HCT116 (cell line): Measurements from ENCODE around the gene LMCD1. TPM values are rescaled to one million over a fixed set of nuclear protein-coding genes. Genes with fewer than 3 reads are reported as not detected.

Experiments used
- ATAC-seq: fragments of 200-7000 bp; cut with Tn5 transposase; 2 replicates; pipeline ENCODE4 v1.9.1; 2020; ENCODE audit warnings: mild to moderate bottlenecking, moderate library complexity
- BruUV-seq: library from RNA; stranded (reverse); fragments of 400-500 nt; replicated peaks from 2 replicates; lab custom pipeline; 2021; lab: Mats Ljungman, UMichigan
- CTCF ChIA-PET: fragments of 300-600 bp; sonication (Branson Sonifier 250); formaldehyde crosslinking; loops from one replicate; lab custom pipeline; 2021; ENCODE audit warnings: antibody characterized with exemption; lab: Charles Lee
- POLR2A ChIA-PET: fragments of 300-600, 350-600 bp; sonication (Branson Sonifier 250); formaldehyde crosslinking; loops from one replicate; lab custom pipeline; 2021; ENCODE audit warnings: antibody characterized with exemption; lab: Charles Lee
- RAD21 ChIA-PET, 2 experiments: fragments of 300-600 bp; sonication (Branson Sonifier 250); formaldehyde crosslinking; loops; one replicate each; lab custom pipeline; 2023; ENCODE audit warnings: low total read pairs in 2 of 2; ENCODE audit not compliant: uncharacterized antibody in 2 of 2, unreplicated experiment in 2 of 2, low non-redundant PET in 1 of 2; lab: Charles Lee
- DNase-seq: peaks from one replicate; pipeline ENCODE4 v3.0.0-alpha.2; 2010; ENCODE audit warnings: low read depth, low spot score
- H2AFZ ChIP-seq: fragments of 200-600 bp; shearing (Covaris generic), sonication (generic); 2 replicates; pipeline ENCODE4 v1.6.1; 2017; ENCODE audit warnings: low read depth, mixed run types, mixed read lengths, antibody characterized with exemption, low read length; ENCODE audit not compliant: poor library complexity, severe bottlenecking
- H3K27ac ChIP-seq: 2 replicates; pipeline ENCODE4 v1.5.1; 2012; ENCODE audit warnings: low read depth, low read length
- H3K27me3 ChIP-seq: fragments of 200-600 bp; sonication (generic); 2 replicates; pipeline ENCODE4 v1.6.1; 2016; ENCODE audit warnings: mixed run types, low read length, mixed read lengths; ENCODE audit not compliant: insufficient read depth
- H3K36me3 ChIP-seq, 2 experiments: fragments of 200-500 bp in 1 of 2; fragments of 200-600 bp in 1 of 2; sonication (Bioruptor generic) in 1 of 2; sonication (generic) in 1 of 2; 2 replicates each; pipeline versions ENCODE4 v1.5.1 to v1.6.1; 2014 to 2016; ENCODE audit warnings: low read length in 2 of 2, inconsistent platforms in 1 of 2, mixed read lengths in 1 of 2, mixed run types in 1 of 2; ENCODE audit not compliant: insufficient read depth in 2 of 2, control insufficient read depth in 1 of 2
- H3K4me1 ChIP-seq, 2 experiments: fragments of 200-600 bp in 1 of 2; sonication (generic) in 1 of 2; 2 replicates each; pipeline versions ENCODE4 v1.5.1 to v1.6.1; 2012 to 2017; ENCODE audit warnings: low read length in 2 of 2, inconsistent platforms in 1 of 2, mild to moderate bottlenecking in 1 of 2, mixed read lengths in 1 of 2, mixed run types in 1 of 2, moderate library complexity in 1 of 2; ENCODE audit not compliant: insufficient read depth in 2 of 2, control insufficient read depth in 1 of 2
- H3K4me2 ChIP-seq: fragments of 200-600 bp; sonication (generic); 2 replicates; pipeline ENCODE4 v1.6.1; 2017; ENCODE audit warnings: mixed run types, low read length, mixed read lengths
- H3K4me3 ChIP-seq, 2 experiments: fragments of 200-600 bp in 1 of 2; sonication (generic) in 1 of 2; replicated peaks in 1 of 2; 2 replicates each; pipeline ENCODE4 v1.5.1; 2011 to 2016; ENCODE audit warnings: low read length in 2 of 2, control low read depth in 1 of 2, low read depth in 1 of 2, mild to moderate bottlenecking in 1 of 2, mixed read lengths in 1 of 2, mixed run types in 1 of 2
- H3K79me2 ChIP-seq: fragments of 200-600 bp; sonication (generic); 2 replicates; pipeline ENCODE4 v1.6.1; 2017; ENCODE audit warnings: mild to moderate bottlenecking, mixed run types, low read length, moderate library complexity, mixed read lengths; ENCODE audit not compliant: insufficient read depth
- H3K9ac ChIP-seq: fragments of 200-600 bp; sonication (generic); 2 replicates; pipeline ENCODE4 v1.6.1; 2016; ENCODE audit warnings: low read length, mixed read lengths
- H3K9me2 ChIP-seq: fragments of 200-600 bp; sonication (generic), shearing (Covaris generic); 2 replicates; pipeline ENCODE4 v1.6.1; 2017; ENCODE audit warnings: mixed run types, mild to moderate bottlenecking, moderate library complexity; ENCODE audit not compliant: insufficient read depth
- H3K9me3 ChIP-seq, 2 experiments: fragments of 200-500 bp in 1 of 2; fragments of 200-600 bp in 1 of 2; sonication (Bioruptor generic) in 1 of 2; sonication (generic) in 1 of 2; 2 replicates each; pipeline ENCODE4 v1.6.1; 2014 to 2017; ENCODE audit warnings: low read length in 2 of 2, mixed read lengths in 2 of 2, inconsistent platforms in 1 of 2, low read depth in 1 of 2, mild to moderate bottlenecking in 1 of 2, mixed run types in 1 of 2, moderate library complexity in 1 of 2; ENCODE audit not compliant: control insufficient read depth in 1 of 2, insufficient read depth in 1 of 2
- H4K20me1 ChIP-seq: fragments of 200-600 bp; sonication (generic), shearing (Covaris generic); 2 replicates; pipeline ENCODE4 v1.6.1; 2017; ENCODE audit warnings: mixed run types, mild to moderate bottlenecking, moderate library complexity; ENCODE audit not compliant: insufficient read depth
- CEBPB ChIP-seq: IDR thresholded peaks from 2 replicates; pipeline ENCODE4 v1.6.1; 2012; ENCODE audit warnings: low read depth
- EGR1 ChIP-seq: IDR thresholded peaks from 2 replicates; pipeline ENCODE4 v1.6.1; 2012; ENCODE audit warnings: low read depth
- ELF1 ChIP-seq: IDR thresholded peaks from 2 replicates; pipeline ENCODE4 v1.6.1; 2012; ENCODE audit warnings: low read depth, borderline replicate concordance
- EZH2phosphoT487 ChIP-seq: fragments of 200-600 bp; IDR thresholded peaks from 2 replicates; pipeline ENCODE4 v1.6.1; 2018; ENCODE audit warnings: antibody characterized with exemption, borderline replicate concordance
- FOSL1 ChIP-seq: IDR thresholded peaks from 2 replicates; pipeline ENCODE4 v1.6.1; 2012; ENCODE audit warnings: low read depth
- JUND ChIP-seq: IDR thresholded peaks from 2 replicates; pipeline ENCODE4 v1.6.1; 2012
- POLR2AphosphoS5 ChIP-seq: IDR thresholded peaks from 2 replicates; pipeline ENCODE4 v1.6.1; 2011; ENCODE audit warnings: mild to moderate bottlenecking, low read depth, low read length, moderate library complexity
- SIN3A ChIP-seq: IDR thresholded peaks from 2 replicates; pipeline ENCODE4 v1.6.1; 2012; ENCODE audit warnings: low read depth
- SP1 ChIP-seq: IDR thresholded peaks from 2 replicates; pipeline ENCODE4 v1.6.1; 2012; ENCODE audit warnings: low read depth
- SRF ChIP-seq: IDR thresholded peaks from 2 replicates; pipeline ENCODE4 v1.6.1; 2012; ENCODE audit warnings: low read depth
- TCF7L2 ChIP-seq: IDR thresholded peaks from 2 replicates; pipeline ENCODE4 v1.7.0; 2011; ENCODE audit warnings: borderline replicate concordance, inconsistent platforms; ENCODE audit not compliant: insufficient read depth, insufficient read length; ENCODE audit errors: extremely low read depth
- ZFX ChIP-seq: fragments of 450-650 bp; IDR thresholded peaks from 2 replicates; pipeline ENCODE4 v1.6.1; 2017
- intact Hi-C: fragments of 100-400 bp; cut with micrococcal nuclease; formaldehyde crosslinking; loops from 2 replicates; pipeline ENCODE4 v1.10.0; 2022
- total RNA-seq: library from RNA; stranded (reverse); gene quantifications from one replicate; pipeline ENCODE4 v1.2.1, GENCODE V29; 2021; ENCODE audit not compliant: unreplicated experiment
- TF ChIP-seq, protein P1 (sequence below): IDR thresholded peaks from 2 replicates; pipeline ENCODE4 v1.6.1; 2012; ENCODE audit warnings: low read depth
- TF ChIP-seq, protein P2 (sequence below): IDR thresholded peaks from 2 replicates; pipeline ENCODE4 v1.6.1; 2011; ENCODE audit warnings: mild to moderate bottlenecking, low read length, moderate library complexity; ENCODE audit not compliant: insufficient replicate concordance; ENCODE audit errors: extremely low read depth
- TF ChIP-seq, protein P3 (sequence below), 3 experiments: fragments of 200-600 bp in 1 of 3; sonication (generic) in 1 of 3; IDR thresholded peaks in 2 of 3; conservative IDR thresholded peaks in 1 of 3; 2 replicates each; pipeline ENCODE4 v1.5.1; 2012 to 2017; ENCODE audit warnings: low read depth in 2 of 3, low read length in 2 of 3, antibody characterized with exemption in 1 of 3, borderline replicate concordance in 1 of 3, control low read depth in 1 of 3, mild to moderate bottlenecking in 1 of 3, mixed read lengths in 1 of 3, mixed run types in 1 of 3, moderate library complexity in 1 of 3; ENCODE audit not compliant: insufficient read depth in 1 of 3

Gene LMCD1
- total RNA-seq, 1 experiment from 2014 or later = 4.6 TPM

DNA sequence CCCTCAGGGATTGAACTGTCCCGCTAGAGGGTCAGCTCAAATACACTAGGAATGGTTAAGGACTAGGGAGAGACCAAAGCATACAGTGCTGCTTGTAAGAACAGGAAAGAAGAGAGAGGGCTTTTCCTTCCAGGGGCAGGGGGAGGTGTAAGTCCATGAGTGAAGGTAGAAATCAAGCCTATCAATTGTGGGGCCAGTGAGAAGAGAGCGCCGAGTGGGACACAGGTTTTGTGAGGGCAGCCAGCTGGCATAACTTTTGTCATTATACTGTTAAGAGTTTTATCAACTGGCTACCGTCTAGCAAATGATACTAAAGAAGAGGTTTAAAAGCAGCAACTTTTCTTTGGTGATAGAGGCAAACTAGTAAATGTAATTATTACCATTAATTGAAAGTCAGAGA lies 45.0 kb downstream of the LMCD1 start (continued):
- TF ChIP-seq, protein P1, sequence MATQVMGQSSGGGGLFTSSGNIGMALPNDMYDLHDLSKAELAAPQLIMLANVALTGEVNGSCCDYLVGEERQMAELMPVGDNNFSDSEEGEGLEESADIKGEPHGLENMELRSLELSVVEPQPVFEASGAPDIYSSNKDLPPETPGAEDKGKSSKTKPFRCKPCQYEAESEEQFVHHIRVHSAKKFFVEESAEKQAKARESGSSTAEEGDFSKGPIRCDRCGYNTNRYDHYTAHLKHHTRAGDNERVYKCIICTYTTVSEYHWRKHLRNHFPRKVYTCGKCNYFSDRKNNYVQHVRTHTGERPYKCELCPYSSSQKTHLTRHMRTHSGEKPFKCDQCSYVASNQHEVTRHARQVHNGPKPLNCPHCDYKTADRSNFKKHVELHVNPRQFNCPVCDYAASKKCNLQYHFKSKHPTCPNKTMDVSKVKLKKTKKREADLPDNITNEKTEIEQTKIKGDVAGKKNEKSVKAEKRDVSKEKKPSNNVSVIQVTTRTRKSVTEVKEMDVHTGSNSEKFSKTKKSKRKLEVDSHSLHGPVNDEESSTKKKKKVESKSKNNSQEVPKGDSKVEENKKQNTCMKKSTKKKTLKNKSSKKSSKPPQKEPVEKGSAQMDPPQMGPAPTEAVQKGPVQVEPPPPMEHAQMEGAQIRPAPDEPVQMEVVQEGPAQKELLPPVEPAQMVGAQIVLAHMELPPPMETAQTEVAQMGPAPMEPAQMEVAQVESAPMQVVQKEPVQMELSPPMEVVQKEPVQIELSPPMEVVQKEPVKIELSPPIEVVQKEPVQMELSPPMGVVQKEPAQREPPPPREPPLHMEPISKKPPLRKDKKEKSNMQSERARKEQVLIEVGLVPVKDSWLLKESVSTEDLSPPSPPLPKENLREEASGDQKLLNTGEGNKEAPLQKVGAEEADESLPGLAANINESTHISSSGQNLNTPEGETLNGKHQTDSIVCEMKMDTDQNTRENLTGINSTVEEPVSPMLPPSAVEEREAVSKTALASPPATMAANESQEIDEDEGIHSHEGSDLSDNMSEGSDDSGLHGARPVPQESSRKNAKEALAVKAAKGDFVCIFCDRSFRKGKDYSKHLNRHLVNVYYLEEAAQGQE = no peak
- TF ChIP-seq EZH2phosphoT487 = no peak
- no peak for TF ChIP-seq EGR1

DNA sequence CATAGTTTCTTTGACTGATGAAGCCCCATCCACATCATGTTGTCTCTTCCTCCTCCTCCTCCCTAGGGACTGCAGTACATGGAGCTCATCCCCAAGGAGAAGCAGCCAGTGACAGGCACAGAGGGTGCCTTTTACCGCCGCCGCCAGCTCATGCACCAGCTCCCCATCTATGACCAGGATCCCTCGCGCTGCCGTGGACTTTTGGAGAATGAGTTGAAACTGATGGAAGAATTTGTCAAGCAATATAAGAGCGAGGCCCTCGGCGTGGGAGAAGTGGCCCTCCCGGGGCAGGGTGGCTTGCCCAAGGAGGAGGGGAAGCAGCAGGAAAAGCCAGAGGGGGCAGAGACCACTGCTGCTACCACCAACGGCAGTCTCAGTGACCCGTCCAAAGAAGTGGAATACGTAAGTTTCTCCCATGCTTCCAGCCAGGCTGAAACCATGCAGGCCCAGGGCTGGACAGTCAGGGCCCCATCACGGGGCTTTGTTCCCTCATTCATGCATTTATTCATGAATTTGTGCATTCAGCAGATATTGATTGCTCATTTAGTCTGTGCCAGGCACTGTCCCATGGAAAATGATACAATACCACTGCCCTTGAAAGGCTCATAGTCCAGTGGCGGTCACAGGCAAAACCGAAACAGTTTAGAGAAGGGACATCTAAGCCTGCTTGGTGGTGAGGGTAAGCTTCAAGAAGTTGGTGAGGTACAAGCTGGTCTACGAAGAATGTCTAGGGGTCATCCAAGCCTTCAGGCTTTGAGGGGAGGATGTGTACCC lies 47.1 kb downstream of the LMCD1 start:
- no peak overlapping the region for H3K9ac ChIP-seq
- H3K4me1 ChIP-seq = no peaks in the 10 kb centered on the region
- RAD21 ChIA-PET = no interaction called here
- ATAC-seq (no peak), DNase-seq (no peak)
- no peaks in the 10 kb centered on the region for H4K20me1 ChIP-seq
- H3K79me2 ChIP-seq = no peaks in the 10 kb centered on the region
- no peak overlapping the region for H3K27ac ChIP-seq
- H3K4me3 ChIP-seq = no peak overlapping the region
- no peaks in the 10 kb centered on the region for H3K9me3 ChIP-seq
- no peaks in the 10 kb centered on the region for H3K36me3 ChIP-seq
- intact Hi-C loops = no loop called here
- BruUV-seq = no TSS peak
- CTCF ChIA-PET = no interaction called here
- no peak overlapping the region for H3K4me2 ChIP-seq
- H2AFZ ChIP-seq = no peak overlapping the region
- H3K27me3 ChIP-seq = no peaks in the 10 kb centered on the region
- H3K9me2 ChIP-seq = no peaks in the 10 kb centered on the region
- POLR2A ChIA-PET = interaction anchor here (0.9 kb wide), 1 partner anchor 10 kb away, joined by 3 read pairs; no protein-coding TSS in a partner anchor
- TF ChIP-seq SRF = no peak
- no peak for TF ChIP-seq CEBPB
- TF ChIP-seq, protein P2, sequence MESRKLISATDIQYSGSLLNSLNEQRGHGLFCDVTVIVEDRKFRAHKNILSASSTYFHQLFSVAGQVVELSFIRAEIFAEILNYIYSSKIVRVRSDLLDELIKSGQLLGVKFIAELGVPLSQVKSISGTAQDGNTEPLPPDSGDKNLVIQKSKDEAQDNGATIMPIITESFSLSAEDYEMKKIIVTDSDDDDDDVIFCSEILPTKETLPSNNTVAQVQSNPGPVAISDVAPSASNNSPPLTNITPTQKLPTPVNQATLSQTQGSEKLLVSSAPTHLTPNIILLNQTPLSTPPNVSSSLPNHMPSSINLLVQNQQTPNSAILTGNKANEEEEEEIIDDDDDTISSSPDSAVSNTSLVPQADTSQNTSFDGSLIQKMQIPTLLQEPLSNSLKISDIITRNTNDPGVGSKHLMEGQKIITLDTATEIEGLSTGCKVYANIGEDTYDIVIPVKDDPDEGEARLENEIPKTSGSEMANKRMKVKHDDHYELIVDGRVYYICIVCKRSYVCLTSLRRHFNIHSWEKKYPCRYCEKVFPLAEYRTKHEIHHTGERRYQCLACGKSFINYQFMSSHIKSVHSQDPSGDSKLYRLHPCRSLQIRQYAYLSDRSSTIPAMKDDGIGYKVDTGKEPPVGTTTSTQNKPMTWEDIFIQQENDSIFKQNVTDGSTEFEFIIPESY = no peak
- no peak for TF ChIP-seq FOSL1
- no peak for TF ChIP-seq EZH2phosphoT487
- no peak for TF ChIP-seq TCF7L2
- TF ChIP-seq, protein P3, sequence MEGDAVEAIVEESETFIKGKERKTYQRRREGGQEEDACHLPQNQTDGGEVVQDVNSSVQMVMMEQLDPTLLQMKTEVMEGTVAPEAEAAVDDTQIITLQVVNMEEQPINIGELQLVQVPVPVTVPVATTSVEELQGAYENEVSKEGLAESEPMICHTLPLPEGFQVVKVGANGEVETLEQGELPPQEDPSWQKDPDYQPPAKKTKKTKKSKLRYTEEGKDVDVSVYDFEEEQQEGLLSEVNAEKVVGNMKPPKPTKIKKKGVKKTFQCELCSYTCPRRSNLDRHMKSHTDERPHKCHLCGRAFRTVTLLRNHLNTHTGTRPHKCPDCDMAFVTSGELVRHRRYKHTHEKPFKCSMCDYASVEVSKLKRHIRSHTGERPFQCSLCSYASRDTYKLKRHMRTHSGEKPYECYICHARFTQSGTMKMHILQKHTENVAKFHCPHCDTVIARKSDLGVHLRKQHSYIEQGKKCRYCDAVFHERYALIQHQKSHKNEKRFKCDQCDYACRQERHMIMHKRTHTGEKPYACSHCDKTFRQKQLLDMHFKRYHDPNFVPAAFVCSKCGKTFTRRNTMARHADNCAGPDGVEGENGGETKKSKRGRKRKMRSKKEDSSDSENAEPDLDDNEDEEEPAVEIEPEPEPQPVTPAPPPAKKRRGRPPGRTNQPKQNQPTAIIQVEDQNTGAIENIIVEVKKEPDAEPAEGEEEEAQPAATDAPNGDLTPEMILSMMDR (IDR thresholded peaks at IDR 0.05 in 2 of 3, conservative IDR thresholded peaks at IDR 0.05 in 1 of 3; ENCODE audit: borderline replicate concordance in 1 of 3, insufficient read depth in 1 of 3, low read depth in 2 of 3, low read length in 2 of 3) = no peak
- no peak for TF ChIP-seq EGR1
- no peak for TF ChIP-seq POLR2AphosphoS5
- TF ChIP-seq ZFX = no peak
- no peak for TF ChIP-seq ELF1
- no peak for TF ChIP-seq SIN3A
- TF ChIP-seq JUND = no peak
- no peak for TF ChIP-seq SP1
